RWPE2 (cell line): ENCODE data around the gene FAF1.

Experiments
- ATAC-seq: fragments of 200-7000 bp; cut with Tn5 transposase; 3 replicates; pipeline ENCODE4 v1.9.1; 2021; ENCODE audit warnings: low read depth
- DNase-seq: peaks from one replicate; pipeline ENCODE4 v3.0.0-alpha.2; 2020; ENCODE audit warnings: low spot score
- H3K27ac ChIP-seq: fragments of 450-650 bp; 2 replicates; pipeline ENCODE4 v1.5.1; 2017; ENCODE audit warnings: mild to moderate bottlenecking; ENCODE audit not compliant: poor library complexity, severe bottlenecking
- H3K27me3 ChIP-seq: fragments of 250-450 bp; sonication (Bioruptor Pico); 2 replicates; pipeline ENCODE4 v1.5.1; 2021; ENCODE audit warnings: mild to moderate bottlenecking, moderate library complexity; ENCODE audit not compliant: insufficient read depth, poor library complexity, severe bottlenecking
- H3K36me3 ChIP-seq: fragments of 250-450 bp; sonication (Bioruptor Pico); 2 replicates; pipeline ENCODE4 v1.5.1; 2020; ENCODE audit warnings: low read depth, mild to moderate bottlenecking, moderate library complexity
- H3K4me1 ChIP-seq: fragments of 250-450 bp; sonication (Bioruptor Pico); 2 replicates; pipeline ENCODE4 v1.5.1; 2021; ENCODE audit warnings: mild to moderate bottlenecking, moderate library complexity; ENCODE audit not compliant: insufficient read depth, poor library complexity, severe bottlenecking
- H3K4me3 ChIP-seq: fragments of 250-450 bp; sonication (Bioruptor Pico); 2 replicates; pipeline ENCODE4 v1.5.1; 2021; ENCODE audit warnings: mild to moderate bottlenecking, moderate library complexity; ENCODE audit not compliant: severe bottlenecking
- H3K9me3 ChIP-seq: fragments of 250-450 bp; sonication (Bioruptor Pico); 2 replicates; pipeline ENCODE4 v1.5.1; 2021; ENCODE audit warnings: mild to moderate bottlenecking, moderate library complexity; ENCODE audit not compliant: severe bottlenecking
- CTCF ChIP-seq: fragments of 450-650 bp; IDR thresholded peaks from one replicate; pipeline ENCODE4 v1.5.1; 2017; ENCODE audit warnings: mild to moderate bottlenecking, moderate library complexity; ENCODE audit not compliant: poor library complexity, severe bottlenecking

FAF1 gene

GRCh38 chr1:50704126-50704525, 255.9 kb downstream of the FAF1 start:
- peak; percentile 89 for TF ChIP-seq CTCF
- no peak for DNase-seq

GRCh38 chr1:50703240-50703639, 256.8 kb downstream of the FAF1 start:
- H3K36me3 ChIP-seq, result 0 out of 2 replicates have a peak, but pooled peaks cover 7% of the 10 kb centered on the region
- no peak overlapping the region for H3K4me3 ChIP-seq
- peaks cover 25% of the 10 kb centered on the region for H3K4me1 ChIP-seq
- no peak for DNase-seq
- no peak for ATAC-seq
- no peaks in the 10 kb centered on the region for H3K27me3 ChIP-seq
- no peaks in the 10 kb centered on the region for H3K9me3 ChIP-seq
- H3K27ac ChIP-seq, result no peak overlapping the region
- no peak for TF ChIP-seq CTCF

More at GRCh38 chr1:50704126-50704525, 255.9 kb downstream of the FAF1 start:
- Histone ChIP-seq H3K36me3 (0 out of 2 replicates have a peak, but pooled peaks cover 7% of the 10 kb centered on the region), H3K27ac (no peak overlapping the region), H3K9me3 (no peaks in the 10 kb centered on the region), H3K4me1 (peaks cover 25% of the 10 kb centered on the region), H3K27me3 (no peaks in the 10 kb centered on the region), H3K4me3 (no peak overlapping the region)
- ATAC-seq, result no peak

GRCh38 chr1:50702395-50702794, 257.7 kb downstream of the FAF1 start:
- Histone ChIP-seq H3K27me3 (no peaks in the 10 kb centered on the region), H3K9me3 (no peaks in the 10 kb centered on the region), H3K4me3 (no peak overlapping the region), H3K4me1 (peaks cover 25% of the 10 kb centered on the region), H3K27ac (no peak overlapping the region), H3K36me3 (0 out of 2 replicates have a peak, but pooled peaks cover 7% of the 10 kb centered on the region)
- no peak for TF ChIP-seq CTCF
- ATAC-seq, result no peak
- DNase-seq, result no peak

- ATAC-seq, result no peak
- 0 out of 2 replicates have a peak, but pooled peaks cover 7% of the 10 kb centered on the region for H3K36me3 ChIP-seq
These were observed 258.3 kb downstream of the FAF1 start for GRCh38 chr1:50701706-50702317.

More at GRCh38 chr1:50701706-50702317, 258.3 kb downstream of the FAF1 start:
- Histone ChIP-seq H3K27me3 (no peaks in the 10 kb centered on the region), H3K4me3 (no peak overlapping the region), H3K9me3 (no peaks in the 10 kb centered on the region), H3K27ac (no peak overlapping the region), H3K4me1 (peaks cover 25% of the 10 kb centered on the region)
- DNase-seq, result no peak
- TF ChIP-seq CTCF, result no peak
